NT2/D1 (cell line): Measurements from ENCODE around the gene SYAP1.
"Not testable (repeated sequence)": the region's sequence is repeated elsewhere in the genome, so short reads cannot be mapped to it uniquely, and the experiment has no call there.

Experiments
- DNase-seq: peaks from one replicate; pipeline ENCODE4 v3.0.0-alpha.2; 2011; ENCODE audit warnings: low read depth, low spot score
- H3K27me3 ChIP-seq: 2 replicates; pipeline ENCODE4 v1.6.0; 2011; ENCODE audit warnings: mild to moderate bottlenecking; ENCODE audit not compliant: insufficient read length, insufficient read depth
- H3K36me3 ChIP-seq: 2 replicates; pipeline ENCODE4 v1.6.1; 2011; ENCODE audit warnings: mild to moderate bottlenecking, low read length, mixed read lengths; ENCODE audit not compliant: insufficient read depth, insufficient read length
- H3K4me1 ChIP-seq: 2 replicates; pipeline ENCODE4 v1.5.1; 2011; ENCODE audit not compliant: insufficient read depth, insufficient read length
- H3K4me3 ChIP-seq: 2 replicates; pipeline ENCODE4 v1.5.1; 2011; ENCODE audit warnings: low read depth; ENCODE audit not compliant: insufficient read length
- H3K9ac ChIP-seq: 2 replicates; pipeline ENCODE4 v1.6.0; 2011; ENCODE audit warnings: low read depth; ENCODE audit not compliant: insufficient read length
- H3K9me3 ChIP-seq: 2 replicates; pipeline ENCODE4 v1.5.1; 2011; ENCODE audit warnings: mild to moderate bottlenecking, low read length; ENCODE audit not compliant: insufficient read depth
- SUZ12 ChIP-seq: IDR thresholded peaks from 2 replicates; pipeline ENCODE4 v1.6.1; 2011; ENCODE audit not compliant: insufficient read length, insufficient read depth; ENCODE audit errors: extremely low read depth
- YY1 ChIP-seq: IDR thresholded peaks from 2 replicates; pipeline ENCODE4 v1.6.1; 2011; ENCODE audit not compliant: insufficient read length, insufficient read depth
- ZNF274 ChIP-seq: IDR thresholded peaks from 2 replicates; pipeline ENCODE4 v1.6.1; 2011; ENCODE audit warnings: mild to moderate bottlenecking, low read depth, low read length

The SYAP1 gene

GRCh38 chrX:16745659-16746058 lies 26.2 kb downstream of the SYAP1 start:
- H3K27me3 ChIP-seq, result no peaks in the 10 kb centered on the region
- H3K4me3 ChIP-seq, result no peak overlapping the region
- H3K9me3 ChIP-seq, result no peaks in the 10 kb centered on the region
- H3K9ac ChIP-seq, result no peak overlapping the region
- DNase-seq, result no peak
- H3K4me1 ChIP-seq, result peaks cover 3% of the 10 kb centered on the region
- H3K36me3 ChIP-seq, result peaks cover 73% of the 10 kb centered on the region
- TF ChIP-seq SUZ12, result no peak
- TF ChIP-seq ZNF274, result no peak
- TF ChIP-seq YY1, result no peak

DNA sequence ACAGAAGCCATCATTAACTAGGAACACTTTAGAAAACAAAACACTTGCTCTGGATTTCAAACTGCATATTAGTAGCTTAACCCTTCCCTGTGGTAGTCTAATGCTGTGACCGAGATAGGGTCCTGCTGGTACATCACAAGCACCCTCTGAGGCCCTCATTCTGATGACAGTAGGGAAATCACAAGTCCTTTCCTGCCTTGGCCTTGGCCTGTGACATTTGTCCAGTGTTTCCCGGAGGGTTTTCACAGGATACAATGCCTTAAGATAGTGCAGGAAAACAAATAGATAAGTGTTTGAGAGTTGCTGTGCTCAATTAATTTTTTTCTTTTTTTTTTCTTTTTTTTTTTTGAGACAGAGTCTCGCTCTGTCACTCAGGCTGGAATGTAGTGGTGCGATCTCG lies 29.0 kb downstream of the SYAP1 start:
- Histone ChIP-seq H3K4me3 (no peak overlapping the region), H3K36me3 (peaks cover 70% of the 10 kb centered on the region), H3K9me3 (no peaks in the 10 kb centered on the region), H3K27me3 (no peaks in the 10 kb centered on the region), H3K4me1 (peaks cover 3% of the 10 kb centered on the region), H3K9ac (no peak overlapping the region)
- no peak for DNase-seq
- TF ChIP-seq YY1, result no peak
- TF ChIP-seq ZNF274, result no peak
- no peak for TF ChIP-seq SUZ12

DNA sequence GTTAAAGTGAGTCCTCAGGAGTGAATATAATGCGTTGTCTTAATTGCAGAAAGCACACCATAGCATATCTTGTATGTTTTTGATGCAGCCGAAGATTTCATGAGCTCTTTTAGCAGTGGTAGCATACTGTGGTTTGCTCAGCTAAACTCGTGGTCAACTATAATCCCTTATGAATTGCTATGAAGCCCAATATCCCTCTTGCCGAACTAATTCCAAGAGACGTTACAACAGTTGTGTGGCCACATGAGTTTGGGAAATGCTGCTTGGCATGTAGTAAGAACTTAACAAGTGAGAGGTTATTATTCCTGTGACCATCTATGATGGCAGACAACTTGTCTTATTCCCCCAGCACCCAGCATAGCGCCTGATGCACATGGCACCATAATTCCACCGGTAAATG lies 30.7 kb downstream of the SYAP1 start:
- Histone ChIP-seq H3K9ac (no peak overlapping the region), H3K4me1 (peaks cover 3% of the 10 kb centered on the region), H3K27me3 (no peaks in the 10 kb centered on the region), H3K4me3 (no peak overlapping the region), H3K36me3 (peaks cover 69% of the 10 kb centered on the region), H3K9me3 (no peaks in the 10 kb centered on the region)
- TF ChIP-seq ZNF274 (no peak), SUZ12 (no peak), YY1 (no peak)
- DNase-seq, result no peak

DNA sequence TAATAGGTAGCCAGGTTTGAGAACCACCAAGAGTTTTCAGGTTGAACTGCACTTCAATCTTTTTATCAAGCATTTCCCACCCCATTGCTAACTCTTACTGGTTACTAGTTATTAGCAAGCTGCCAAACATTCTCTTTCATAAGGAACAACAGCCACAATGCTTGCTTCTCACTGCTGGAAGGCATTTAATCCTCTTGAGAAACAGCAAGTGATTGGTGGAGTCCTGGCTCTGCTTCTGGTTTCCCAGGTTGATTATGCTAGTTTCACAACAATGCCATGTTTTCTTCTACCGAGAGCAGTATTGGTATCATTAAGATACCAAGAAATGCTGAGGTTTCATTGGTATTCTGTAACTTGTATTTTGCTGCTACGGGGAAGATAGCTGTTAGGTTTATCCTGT lies 34.6 kb downstream of the SYAP1 start:
- TF ChIP-seq ZNF274, result no peak
- TF ChIP-seq SUZ12, result no peak
- no peak for TF ChIP-seq YY1
- Histone ChIP-seq H3K4me1 (no peaks in the 10 kb centered on the region), H3K9ac (no peak overlapping the region), H3K9me3 (no peaks in the 10 kb centered on the region), H3K4me3 (no peak overlapping the region), H3K36me3 (peaks cover 74% of the 10 kb centered on the region), H3K27me3 (no peaks in the 10 kb centered on the region)
- DNase-seq, result peak; percentile 6

GRCh38 chrX:16756724-16757123 lies 37.3 kb downstream of the SYAP1 start:
- no peak overlapping the region for H3K4me3 ChIP-seq
- no peaks in the 10 kb centered on the region for H3K9me3 ChIP-seq
- H3K27me3 ChIP-seq, result no peaks in the 10 kb centered on the region
- no peak overlapping the region for H3K9ac ChIP-seq
- TF ChIP-seq YY1 (no peak), SUZ12 (no peak), ZNF274 (no peak)
- H3K4me1 ChIP-seq, result no peaks in the 10 kb centered on the region
- H3K36me3 ChIP-seq, result peaks cover 74% of the 10 kb centered on the region
- no peak for DNase-seq

DNA sequence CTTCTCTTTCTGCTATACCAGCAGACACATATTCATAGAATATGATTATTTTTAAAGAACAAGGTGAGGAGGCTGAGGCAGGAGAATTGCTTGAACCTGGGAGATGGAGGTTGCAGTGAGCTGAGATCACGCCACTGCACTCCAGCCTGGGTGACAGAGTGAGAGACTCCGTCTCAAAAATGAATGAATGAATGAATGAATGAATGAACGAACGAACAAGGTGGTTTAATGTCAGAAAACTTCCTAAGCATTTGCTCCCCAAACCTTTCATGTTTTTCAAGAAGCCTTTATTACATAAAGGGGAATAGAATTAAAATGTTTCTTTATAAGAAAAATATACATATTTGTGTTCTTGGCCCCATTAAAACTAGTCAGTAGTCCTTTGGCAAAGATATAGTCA lies 42.1 kb downstream of the SYAP1 start:
- peaks cover 39% of the 10 kb centered on the region for H3K36me3 ChIP-seq
- not testable (repeated sequence) for H3K9ac ChIP-seq, DNase-seq, H3K4me3 ChIP-seq, H3K4me1 ChIP-seq, H3K9me3 ChIP-seq, H3K27me3 ChIP-seq

DNA sequence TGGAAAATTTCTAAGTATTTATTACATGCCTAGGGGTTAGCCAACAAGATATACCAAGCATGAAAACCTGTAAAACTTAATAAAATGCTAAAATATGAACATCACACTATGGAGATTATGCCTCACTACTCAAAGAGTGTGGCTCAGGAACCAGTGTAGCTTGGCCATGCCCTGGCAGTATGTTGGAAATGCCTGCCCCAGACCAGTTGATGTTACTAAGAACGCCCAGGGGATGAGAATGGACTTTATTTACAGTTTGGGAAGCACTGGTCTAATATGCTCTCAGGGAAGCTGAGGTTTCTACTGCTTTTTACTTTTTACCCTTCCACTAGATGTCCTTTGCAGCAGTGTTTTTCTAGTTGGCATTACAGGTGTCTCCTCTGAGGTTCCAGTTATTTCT lies 43.2 kb downstream of the SYAP1 start:
- H3K9ac ChIP-seq, result no peak overlapping the region
- no peak for DNase-seq
- TF ChIP-seq YY1 (no peak), SUZ12 (no peak), ZNF274 (no peak)
- H3K27me3 ChIP-seq, result no peaks in the 10 kb centered on the region
- H3K9me3 ChIP-seq, result no peaks in the 10 kb centered on the region
- peaks cover 32% of the 10 kb centered on the region for H3K36me3 ChIP-seq
- no peak overlapping the region for H3K4me3 ChIP-seq
- no peaks in the 10 kb centered on the region for H3K4me1 ChIP-seq

DNA sequence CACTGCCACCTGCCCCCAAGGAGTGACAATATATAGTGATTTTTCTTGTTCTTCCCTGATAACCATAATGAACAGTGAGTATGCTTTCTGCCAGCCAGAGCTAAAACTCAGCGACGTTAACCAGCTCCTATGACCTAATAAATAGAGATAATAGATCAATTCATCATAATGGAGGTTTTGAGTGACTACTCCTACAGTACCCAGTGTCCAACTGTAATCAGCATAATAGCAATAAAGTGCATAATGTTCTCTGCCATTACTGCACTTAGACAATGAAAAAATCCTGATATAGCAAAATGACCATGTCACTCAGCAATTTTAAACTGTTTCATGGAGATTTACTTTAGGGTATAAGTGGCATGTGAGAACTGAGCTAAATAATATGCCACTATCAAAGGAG lies 46.2 kb downstream of the SYAP1 start:
- Histone ChIP-seq H3K36me3 (peaks cover 11% of the 10 kb centered on the region), H3K27me3 (no peaks in the 10 kb centered on the region), H3K9ac (no peak overlapping the region), H3K4me1 (no peaks in the 10 kb centered on the region), H3K4me3 (no peak overlapping the region), H3K9me3 (peaks cover 3% of the 10 kb centered on the region; the same call in 1 of the 2 replicates)
- DNase-seq, result no peak
- TF ChIP-seq SUZ12, result no peak
- TF ChIP-seq ZNF274, result no peak
- TF ChIP-seq YY1, result no peak
